HG02970 (cell line): Measurements from ENCODE around the gene ALDH3A2.

Source experiments
- ATAC-seq: cut with Tn5 transposase; IDR thresholded peaks from one replicate; pipeline ENCODE4 v1.9.1; 2021; ENCODE audit warnings: mild to moderate bottlenecking, moderate library complexity, moderate number of reproducible peaks; ENCODE audit not compliant: unreplicated experiment, low FRiP score

The ALDH3A2 gene

GRCh38 chr17:19713462-19713861 lies 64.9 kb downstream of the ALDH3A2 start:
- no peak for ATAC-seq

- ATAC-seq: no peak
These were observed 65.4 kb downstream of the ALDH3A2 start for GRCh38 chr17:19713901-19714361.

GRCh38 chr17:19714542-19715411 lies 66.2 kb downstream of the ALDH3A2 start:
- no peak for ATAC-seq

GRCh38 chr17:19716108-19717030 lies 67.8 kb downstream of the ALDH3A2 start, which contains the start of gene SLC47A2:
Gene SLC47A2 (minus strand): TSS chr17:19716584. CDS start chr17:19716555, 29 bp downstream.
- ATAC-seq: no peak

GRCh38 chr17:19717031-19717360 lies 68.4 kb downstream of the ALDH3A2 start:
- ATAC-seq: no peak

- ATAC-seq: no peak
These were observed 68.9 kb downstream of the ALDH3A2 start for GRCh38 chr17:19717411-19717908.

- ATAC-seq: no peak
These were observed 69.6 kb downstream of the ALDH3A2 start for GRCh38 chr17:19718041-19718612.

- ATAC-seq: no peak
These were observed 70.2 kb downstream of the ALDH3A2 start for GRCh38 chr17:19718613-19719354.

GRCh38 chr17:19719355-19720209 lies 71.0 kb downstream of the ALDH3A2 start:
- no peak for ATAC-seq

GRCh38 chr17:19720210-19720475 lies 71.6 kb downstream of the ALDH3A2 start:
- no peak for ATAC-seq

GRCh38 chr17:19720631-19721426 lies 72.3 kb downstream of the ALDH3A2 start:
- ATAC-seq: no peak

- ATAC-seq: no peak
These were observed 75.4 kb downstream of the ALDH3A2 start for GRCh38 chr17:19723964-19724363.

- ATAC-seq: no peak
These were observed 76.2 kb downstream of the ALDH3A2 start for GRCh38 chr17:19724501-19725420.

GRCh38 chr17:19725486-19725885 lies 76.9 kb downstream of the ALDH3A2 start:
- no peak for ATAC-seq

GRCh38 chr17:19726631-19727376 lies 78.3 kb downstream of the ALDH3A2 start:
- ATAC-seq: no peak
